ES-I3 (cell line): Measurements from ENCODE around the gene ARMC5.
"Not testable (repeated sequence)": the region's sequence is repeated elsewhere in the genome, so short reads cannot be mapped to it uniquely, and the experiment has no call there.

Source experiments
- H3K36me3 ChIP-seq: 2 replicates; pipeline ENCODE4 v1.6.1; 2013; ENCODE audit warnings: mild to moderate bottlenecking, low read length, control low read depth, moderate library complexity; ENCODE audit not compliant: insufficient read depth
- H3K4me1 ChIP-seq: 2 replicates; pipeline ENCODE4 v1.6.1; 2013; ENCODE audit warnings: mild to moderate bottlenecking, control low read depth, low read length; ENCODE audit not compliant: insufficient read depth
- H3K9ac ChIP-seq: 2 replicates; pipeline ENCODE4 v1.6.1; 2013; ENCODE audit warnings: low read depth, mild to moderate bottlenecking, low read length, moderate library complexity
- H3K9me3 ChIP-seq: 2 replicates; pipeline ENCODE4 v1.6.1; 2013; ENCODE audit warnings: mild to moderate bottlenecking, low read length, moderate library complexity; ENCODE audit not compliant: control insufficient read depth, insufficient read depth

ARMC5 gene, protein sequence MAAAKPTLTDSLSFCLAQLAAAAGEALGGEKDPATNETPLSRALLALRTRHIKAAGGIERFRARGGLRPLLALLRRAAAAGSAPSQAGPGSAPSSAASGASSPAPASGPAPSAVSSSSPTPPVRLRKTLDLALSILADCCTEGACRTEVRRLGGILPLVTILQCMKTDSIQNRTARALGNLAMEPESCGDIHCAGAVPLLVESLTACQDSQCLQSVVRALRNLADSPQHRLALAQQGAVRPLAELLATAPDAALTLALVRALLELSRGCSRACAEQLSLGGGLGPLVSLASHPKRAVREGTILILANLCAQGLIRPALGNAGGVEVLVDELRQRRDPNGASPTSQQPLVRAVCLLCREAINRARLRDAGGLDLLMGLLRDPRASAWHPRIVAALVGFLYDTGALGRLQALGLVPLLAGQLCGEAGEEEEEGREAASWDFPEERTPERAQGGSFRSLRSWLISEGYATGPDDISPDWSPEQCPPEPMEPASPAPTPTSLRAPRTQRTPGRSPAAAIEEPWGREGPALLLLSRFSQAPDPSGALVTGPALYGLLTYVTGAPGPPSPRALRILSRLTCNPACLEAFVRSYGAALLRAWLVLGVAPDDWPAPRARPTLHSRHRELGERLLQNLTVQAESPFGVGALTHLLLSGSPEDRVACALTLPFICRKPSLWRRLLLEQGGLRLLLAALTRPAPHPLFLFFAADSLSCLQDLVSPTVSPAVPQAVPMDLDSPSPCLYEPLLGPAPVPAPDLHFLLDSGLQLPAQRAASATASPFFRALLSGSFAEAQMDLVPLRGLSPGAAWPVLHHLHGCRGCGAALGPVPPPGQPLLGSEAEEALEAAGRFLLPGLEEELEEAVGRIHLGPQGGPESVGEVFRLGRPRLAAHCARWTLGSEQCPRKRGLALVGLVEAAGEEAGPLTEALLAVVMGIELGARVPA

DNA sequence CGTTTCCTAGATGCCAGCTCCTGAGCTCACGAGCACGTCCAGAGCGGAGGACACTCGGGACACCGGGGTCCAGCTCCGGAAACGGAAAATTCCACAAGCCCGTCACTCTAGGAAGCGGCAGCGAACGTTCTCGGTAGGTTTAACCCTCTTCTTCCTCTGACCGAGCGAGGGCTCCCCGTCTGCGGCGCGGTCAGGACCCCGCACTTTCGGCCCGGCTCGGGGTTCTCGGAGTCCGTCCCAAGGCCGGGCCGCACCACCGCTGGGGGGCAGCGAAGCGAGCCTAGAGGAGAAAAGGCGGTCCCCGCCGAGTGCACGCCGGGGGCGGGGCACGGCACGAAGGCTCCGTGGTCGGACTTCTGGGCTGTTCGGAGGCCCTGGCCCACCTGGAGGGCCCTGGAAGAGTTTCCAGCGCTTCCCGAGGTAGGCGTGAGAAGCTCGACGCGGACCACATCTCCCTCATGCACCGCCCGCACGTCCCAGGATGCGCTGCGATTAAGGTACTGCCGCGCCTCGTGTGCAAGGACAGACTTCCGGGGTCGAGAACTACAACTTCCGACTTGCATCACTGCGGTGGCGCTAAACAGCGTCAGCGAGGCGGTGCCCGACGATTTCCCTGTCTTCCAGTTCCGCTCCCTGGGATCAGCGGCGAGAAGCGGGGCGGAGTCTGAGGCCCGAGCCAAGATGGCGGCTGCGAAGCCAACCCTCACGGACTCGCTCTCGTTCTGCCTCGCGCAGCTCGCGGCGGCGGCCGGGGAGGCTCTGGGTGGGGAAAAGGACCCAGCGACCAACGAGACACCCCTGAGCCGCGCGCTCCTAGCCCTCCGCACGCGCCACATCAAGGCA is at the start of gene ARMC5:
Gene ARMC5, plus strand, starts transcription at position 658 of the 843 bp plus-strand sequence. Its CDS starts 24 bp downstream, at position 682.
- Histone ChIP-seq H3K4me1 (peaks cover 4% of the 10 kb centered on the region), H3K9ac (peak within 1 kb of the TSS; percentile 97), H3K9me3 (no peaks in the 10 kb centered on the region), H3K36me3 (no peaks in the 10 kb centered on the region; the same call in 1 of the 2 replicates)

DNA sequence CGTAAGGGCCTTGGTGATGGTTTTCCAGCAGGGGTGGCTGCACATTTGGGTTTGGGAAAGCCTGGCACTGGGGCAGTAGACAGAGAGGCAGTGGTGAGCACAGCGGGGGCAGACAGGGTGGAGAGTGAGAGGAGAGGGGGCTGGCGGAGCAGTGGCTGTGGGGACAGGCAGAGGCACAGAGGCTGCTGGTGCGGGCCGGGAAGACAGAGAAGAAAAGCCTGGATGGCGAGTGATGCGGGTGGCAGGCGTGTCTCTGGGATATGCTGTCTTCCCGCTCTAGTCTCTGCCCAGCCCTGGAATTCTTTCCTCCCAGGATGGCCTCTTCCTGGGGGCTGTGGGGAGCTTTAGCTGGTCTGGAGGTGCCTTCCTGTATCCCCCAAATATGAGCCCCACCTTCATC is 49.2 kb upstream of the ARMC5 start:
- Histone ChIP-seq H3K36me3 (no peaks in the 10 kb centered on the region), H3K9me3 (no peaks in the 10 kb centered on the region), H3K9ac (no peak overlapping the region), H3K4me1 (no peaks in the 10 kb centered on the region)

DNA sequence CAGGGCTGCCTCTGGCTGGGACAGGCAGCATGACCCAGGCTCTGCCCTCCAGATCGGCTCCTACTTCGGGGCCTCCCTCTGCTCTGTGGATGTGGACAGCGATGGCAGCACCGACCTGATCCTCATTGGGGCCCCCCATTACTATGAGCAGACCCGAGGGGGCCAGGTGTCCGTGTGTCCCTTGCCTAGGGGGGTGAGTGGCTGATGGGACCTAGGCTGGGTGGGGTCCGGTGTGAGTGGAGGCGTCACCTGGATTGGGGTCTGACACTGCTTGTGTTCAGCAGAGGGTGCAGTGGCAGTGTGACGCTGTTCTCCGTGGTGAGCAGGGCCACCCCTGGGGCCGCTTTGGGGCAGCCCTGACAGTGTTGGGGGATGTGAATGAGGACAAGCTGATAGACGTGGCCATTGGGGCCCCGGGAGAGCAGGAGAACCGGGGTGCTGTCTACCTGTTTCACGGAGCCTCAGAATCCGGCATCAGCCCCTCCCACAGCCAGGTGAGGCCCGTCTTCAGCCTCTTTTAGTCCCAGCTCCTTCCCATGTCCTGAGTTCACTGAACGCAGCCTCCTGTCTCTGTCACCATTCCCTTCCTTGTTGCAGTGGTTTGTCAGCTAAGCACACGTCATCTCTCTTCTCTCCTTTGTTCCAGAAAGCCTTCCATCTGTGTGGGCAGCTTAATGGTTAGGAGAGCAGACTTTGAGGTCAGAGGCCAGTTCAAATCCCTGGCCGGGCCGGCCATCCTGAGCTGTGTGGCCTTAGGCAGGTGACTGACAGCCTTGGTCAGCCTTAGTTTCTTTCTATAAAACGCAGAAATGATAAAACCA is 48.1 kb upstream of the ARMC5 start:
- Histone ChIP-seq H3K9ac (no peak overlapping the region), H3K4me1 (no peaks in the 10 kb centered on the region), H3K36me3 (no peaks in the 10 kb centered on the region), H3K9me3 (no peaks in the 10 kb centered on the region)

DNA sequence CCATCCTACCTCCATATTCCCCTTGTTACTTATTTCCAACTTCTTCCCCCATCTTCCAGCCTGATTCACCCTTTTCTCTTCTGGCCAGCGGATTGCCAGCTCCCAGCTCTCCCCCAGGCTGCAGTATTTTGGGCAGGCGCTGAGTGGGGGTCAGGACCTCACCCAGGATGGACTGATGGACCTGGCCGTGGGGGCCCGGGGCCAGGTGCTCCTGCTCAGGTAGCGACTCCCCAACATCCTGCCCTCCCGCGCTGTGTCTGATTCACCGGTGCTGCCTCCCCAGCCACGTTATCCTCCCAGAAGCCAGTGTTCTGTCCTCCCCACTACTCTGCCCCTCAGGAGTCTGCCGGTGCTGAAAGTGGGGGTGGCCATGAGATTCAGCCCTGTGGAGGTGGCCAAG is 46.6 kb upstream of the ARMC5 start:
- H3K9ac ChIP-seq, result no peak overlapping the region
- no peaks in the 10 kb centered on the region for H3K4me1 ChIP-seq
- no peaks in the 10 kb centered on the region for H3K9me3 ChIP-seq
- no peaks in the 10 kb centered on the region for H3K36me3 ChIP-seq

DNA sequence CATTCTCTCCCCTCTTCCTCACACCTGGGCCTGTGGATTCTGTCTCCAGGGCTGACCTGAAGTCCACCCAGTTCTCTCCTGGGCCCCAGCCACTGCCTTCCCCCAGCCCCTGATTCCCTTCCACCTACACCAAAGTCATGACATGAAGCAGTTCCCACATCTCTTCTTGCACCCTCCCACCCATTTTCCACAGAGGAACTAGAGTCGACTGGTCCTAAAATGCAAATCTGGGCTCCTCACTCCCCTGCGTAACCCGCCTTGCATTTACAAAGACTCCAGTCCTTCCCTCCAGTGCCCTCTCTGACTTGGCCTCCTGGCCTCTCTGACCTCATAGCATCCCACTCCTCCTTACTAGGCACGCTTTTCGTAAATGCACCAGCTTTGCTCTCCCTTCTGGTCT is 45.9 kb upstream of the ARMC5 start:
- H3K9me3 ChIP-seq, result no peaks in the 10 kb centered on the region
- no peaks in the 10 kb centered on the region for H3K4me1 ChIP-seq
- H3K9ac ChIP-seq, result no peak overlapping the region
- no peaks in the 10 kb centered on the region for H3K36me3 ChIP-seq

DNA sequence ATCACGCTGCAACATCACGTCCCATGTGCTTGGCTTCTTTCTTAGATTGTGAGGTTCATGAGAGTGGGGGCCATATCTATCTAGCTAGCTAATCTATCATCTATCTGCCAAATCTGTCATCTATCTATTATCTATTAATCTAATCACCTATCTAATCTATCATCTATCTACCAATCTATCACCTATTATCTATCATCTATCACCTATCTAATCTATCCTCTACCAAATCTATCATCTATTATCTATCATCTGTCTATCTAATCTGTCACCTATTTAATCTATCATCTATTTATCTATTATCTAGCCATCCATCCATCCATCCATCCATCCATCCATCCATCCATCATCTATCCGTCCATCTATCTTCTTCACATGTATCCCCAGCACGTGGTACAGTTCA is 45.4 kb upstream of the ARMC5 start:
- H3K9ac ChIP-seq, result no peak overlapping the region

DNA sequence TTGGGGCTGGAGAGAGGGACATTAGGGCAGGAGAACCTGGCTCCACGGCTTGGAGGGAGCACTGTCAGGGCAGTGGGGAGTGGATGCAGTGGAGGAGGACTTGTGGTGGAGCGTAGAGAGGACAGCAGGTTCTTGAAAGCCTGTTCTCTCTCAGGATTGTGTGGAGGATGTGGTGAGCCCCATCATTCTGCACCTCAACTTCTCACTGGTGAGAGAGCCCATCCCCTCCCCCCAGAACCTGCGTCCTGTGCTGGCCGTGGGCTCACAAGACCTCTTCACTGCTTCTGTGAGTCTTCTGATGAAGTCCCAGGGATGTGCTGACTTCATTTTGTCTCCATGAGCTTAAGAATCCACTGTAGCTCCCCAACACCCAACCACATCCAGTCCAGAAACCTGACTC is 44.6 kb upstream of the ARMC5 start:
- no peaks in the 10 kb centered on the region for H3K9me3 ChIP-seq
- H3K4me1 ChIP-seq, result no peaks in the 10 kb centered on the region
- H3K36me3 ChIP-seq, result no peaks in the 10 kb centered on the region
- H3K9ac ChIP-seq, result no peak overlapping the region

More for the DNA sequence above, 45.4 kb upstream of the ARMC5 start:
- Histone ChIP-seq H3K9me3 (no peaks in the 10 kb centered on the region), H3K36me3 (no peaks in the 10 kb centered on the region), H3K4me1 (no peaks in the 10 kb centered on the region)

DNA sequence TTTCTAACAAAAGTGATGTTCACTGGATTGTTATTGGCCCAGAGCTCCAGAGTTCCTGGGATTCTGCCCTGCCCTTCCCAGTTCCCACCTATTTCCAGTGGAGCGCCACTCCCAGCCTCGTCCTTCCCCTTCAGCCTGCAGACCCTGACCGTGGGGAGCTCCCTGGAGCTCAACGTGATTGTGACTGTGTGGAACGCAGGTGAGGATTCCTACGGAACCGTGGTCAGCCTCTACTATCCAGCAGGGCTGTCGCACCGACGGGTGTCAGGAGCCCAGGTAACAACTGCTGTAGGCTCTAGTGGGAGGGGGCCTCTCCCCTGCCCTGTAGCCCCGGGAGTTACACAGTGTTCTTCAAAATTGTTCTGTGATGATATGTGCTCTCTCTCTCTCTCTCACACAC is 42.9 kb upstream of the ARMC5 start:
- no peak overlapping the region for H3K9ac ChIP-seq
- H3K36me3 ChIP-seq, result no peaks in the 10 kb centered on the region
- no peaks in the 10 kb centered on the region for H3K9me3 ChIP-seq
- H3K4me1 ChIP-seq, result no peaks in the 10 kb centered on the region

DNA sequence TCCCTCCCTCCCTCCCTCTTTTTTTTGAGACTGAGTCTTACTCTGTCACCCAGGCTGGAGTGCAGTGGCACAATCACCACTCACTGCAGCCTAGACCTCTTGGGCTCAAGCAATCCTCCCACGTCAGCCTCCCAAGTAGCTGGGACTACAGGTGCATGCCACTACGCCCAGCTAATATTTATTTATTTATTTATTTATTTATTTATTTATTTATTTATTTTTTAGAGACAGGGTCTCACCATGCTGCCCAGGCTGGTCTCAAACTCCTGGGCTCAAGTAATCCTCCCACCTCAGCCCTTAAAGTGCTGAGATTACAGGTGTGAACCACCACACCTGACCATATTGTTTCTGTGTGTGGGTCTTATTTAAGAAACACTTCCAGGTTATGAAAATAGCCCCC is 42.3 kb upstream of the ARMC5 start:
- H3K9ac ChIP-seq, H3K4me1 ChIP-seq, H3K36me3 ChIP-seq, H3K9me3 ChIP-seq: not testable (repeated sequence)

DNA sequence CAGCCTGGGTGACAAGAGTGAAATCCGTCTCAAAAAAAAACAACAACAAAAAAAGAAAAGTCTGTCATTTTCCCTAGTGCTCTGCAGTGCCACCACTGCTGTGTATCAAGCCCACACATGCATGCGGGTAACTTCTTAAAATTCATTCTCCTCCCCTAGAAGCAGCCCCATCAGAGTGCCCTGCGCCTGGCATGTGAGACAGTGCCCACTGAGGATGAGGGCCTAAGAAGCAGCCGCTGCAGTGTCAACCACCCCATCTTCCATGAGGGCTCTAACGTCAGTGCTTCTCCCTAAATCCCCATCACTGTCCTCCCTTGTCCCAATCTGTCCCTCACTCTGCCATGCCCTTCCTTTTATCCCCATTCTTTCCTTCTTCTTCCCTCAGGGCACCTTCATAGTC is 41.4 kb upstream of the ARMC5 start:
- Histone ChIP-seq H3K9ac (no peak overlapping the region), H3K36me3 (no peaks in the 10 kb centered on the region), H3K4me1 (no peaks in the 10 kb centered on the region), H3K9me3 (no peaks in the 10 kb centered on the region)

DNA sequence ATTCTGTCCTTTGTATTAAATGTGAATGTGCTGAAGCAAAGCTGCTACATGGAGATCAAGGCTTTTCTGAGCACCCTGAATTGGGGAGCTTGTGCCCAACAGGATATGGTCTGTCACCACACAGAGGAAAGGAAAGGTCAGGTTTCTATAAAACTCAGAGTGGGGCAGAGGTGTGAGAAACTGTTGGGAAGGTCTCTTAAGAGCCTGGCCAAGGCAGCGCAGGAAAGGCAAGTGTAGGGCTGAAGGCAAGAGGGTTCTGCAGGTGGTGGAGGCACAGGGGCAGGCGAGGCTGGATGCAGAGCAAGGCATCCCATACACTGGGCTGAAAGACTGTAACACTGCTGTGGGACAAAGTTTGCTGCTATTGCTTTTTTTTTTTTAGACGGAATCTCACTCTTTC is 39.3 kb upstream of the ARMC5 start:
- no peak overlapping the region for H3K9ac ChIP-seq
- no peaks in the 10 kb centered on the region for H3K36me3 ChIP-seq
- no peaks in the 10 kb centered on the region for H3K4me1 ChIP-seq
- H3K9me3 ChIP-seq, result no peaks in the 10 kb centered on the region

DNA sequence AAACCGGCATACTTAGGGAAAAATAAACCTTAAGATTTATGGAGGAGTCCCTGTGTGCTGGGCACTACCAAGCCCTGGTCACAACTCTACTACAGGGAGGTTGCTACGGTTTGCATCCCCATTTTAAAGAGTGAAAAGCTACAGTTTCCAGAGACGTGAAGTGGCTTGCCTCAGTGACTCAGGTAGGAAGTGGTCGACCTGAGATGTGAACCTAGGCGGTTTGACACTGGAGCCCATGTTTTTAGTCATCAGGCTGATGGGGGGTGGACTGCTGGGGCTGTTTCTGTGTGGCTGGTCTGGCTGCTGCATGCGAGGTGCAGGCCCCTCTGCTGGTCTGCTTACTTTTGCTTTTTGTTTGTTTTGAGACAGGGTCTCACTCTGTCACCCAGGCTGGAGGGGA is 37.7 kb upstream of the ARMC5 start:
- H3K9ac ChIP-seq, result no peak overlapping the region
- H3K9me3 ChIP-seq, result no peaks in the 10 kb centered on the region
- no peaks in the 10 kb centered on the region for H3K4me1 ChIP-seq
- no peaks in the 10 kb centered on the region for H3K36me3 ChIP-seq

DNA sequence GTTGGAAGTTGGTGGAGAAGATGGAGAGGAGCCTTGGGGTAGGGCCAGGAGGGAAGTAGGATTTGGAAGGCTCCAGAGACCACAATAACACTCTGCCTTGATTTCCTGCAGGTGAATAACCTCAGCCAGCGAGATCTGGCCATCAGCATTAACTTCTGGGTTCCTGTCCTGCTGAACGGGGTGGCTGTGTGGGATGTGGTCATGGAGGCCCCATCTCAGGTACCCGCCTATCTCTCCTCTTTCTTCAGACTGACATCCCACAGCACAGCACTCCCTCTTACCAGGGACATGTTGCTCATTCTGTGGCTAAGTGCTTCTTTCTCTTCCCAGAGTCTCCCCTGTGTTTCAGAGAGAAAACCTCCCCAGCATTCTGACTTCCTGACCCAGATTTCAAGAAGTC is 36.1 kb upstream of the ARMC5 start:
- Histone ChIP-seq H3K4me1 (no peaks in the 10 kb centered on the region), H3K36me3 (no peaks in the 10 kb centered on the region), H3K9me3 (no peaks in the 10 kb centered on the region), H3K9ac (no peak overlapping the region)
